HG02973 (cell line): Measurements from ENCODE around the gene OR1B1.
"Not testable (repeated sequence)": the region's sequence is repeated elsewhere in the genome, so short reads cannot be mapped to it uniquely, and the experiment has no call there.

Experiments used
- ATAC-seq: cut with Tn5 transposase; IDR thresholded peaks from one replicate; pipeline ENCODE4 v1.9.1; 2021; ENCODE audit warnings: moderate library complexity; ENCODE audit not compliant: unreplicated experiment

OR1B1 gene

GRCh38 chr9:122657527-122657926 is at the start of gene OR1B1:
Gene OR1B1, minus strand, starts transcription at chr9:122657627.
- ATAC-seq: no peak

- ATAC-seq: no peak
Observed at GRCh38 chr9:122695696-122696095, 38.3 kb upstream of the OR1B1 start.

- ATAC-seq: no peak
Observed at GRCh38 chr9:122684851-122685250, 27.4 kb upstream of the OR1B1 start.

- ATAC-seq: no peak
Observed at GRCh38 chr9:122672481-122672880, 15.1 kb upstream of the OR1B1 start.

- ATAC-seq: no peak
Observed at GRCh38 chr9:122661416-122661815, 4.0 kb upstream of the OR1B1 start, which contains the start of gene OR1L1. Gene OR1L1, plus strand, starts transcription at chr9:122661716. Its CDS starts 0 bp downstream, at chr9:122661716.

GRCh38 chr9:122656378-122656777 is 1.0 kb downstream of the OR1B1 start:
- no peak for ATAC-seq

GRCh38 chr9:122642226-122642625 is 15.2 kb downstream of the OR1B1 start:
- ATAC-seq: no peak

GRCh38 chr9:122619996-122620395 is 37.4 kb downstream of the OR1B1 start:
- no peak for ATAC-seq

GRCh38 chr9:122614362-122614761 is 43.1 kb downstream of the OR1B1 start, which contains the start of gene OR1Q1:
Gene OR1Q1, plus strand, starts transcription at chr9:122614738. Its CDS starts 0 bp downstream, at chr9:122614738.
- no peak for ATAC-seq

GRCh38 chr9:122609804-122610203 is 47.6 kb downstream of the OR1B1 start:
- ATAC-seq: no peak

- no peak for ATAC-seq
Observed at GRCh38 chr9:122606587-122606986, 50.8 kb downstream of the OR1B1 start.

- ATAC-seq: no peak
Observed at GRCh38 chr9:122605691-122606090, 51.7 kb downstream of the OR1B1 start.

- ATAC-seq: not testable (repeated sequence)
Observed at GRCh38 chr9:122583284-122583683, 74.1 kb downstream of the OR1B1 start, which contains the start of gene OR1L8. Gene OR1L8, minus strand, starts transcription at chr9:122583384. Its CDS starts 14,907 bp downstream, at chr9:122568477.

- ATAC-seq: no peak
Observed at GRCh38 chr9:122580360-122580759, 77.1 kb downstream of the OR1B1 start.

- no peak for ATAC-seq
Observed at GRCh38 chr9:122579874-122580273, 77.6 kb downstream of the OR1B1 start.
